ENCODE data around the gene RAPGEF4. TPM values are rescaled to one million over a fixed set of nuclear protein-coding genes. Genes with fewer than 3 reads are reported as not detected.

Gene RAPGEF4
- total and polyA plus RNA-seq, 9 of the 15 experiments (the other 6 are each of a cell fraction or from before 2014, with no cell fraction given): 0.04 to 0.33 (median 0.13) TPM; not detected in 6

DNA sequence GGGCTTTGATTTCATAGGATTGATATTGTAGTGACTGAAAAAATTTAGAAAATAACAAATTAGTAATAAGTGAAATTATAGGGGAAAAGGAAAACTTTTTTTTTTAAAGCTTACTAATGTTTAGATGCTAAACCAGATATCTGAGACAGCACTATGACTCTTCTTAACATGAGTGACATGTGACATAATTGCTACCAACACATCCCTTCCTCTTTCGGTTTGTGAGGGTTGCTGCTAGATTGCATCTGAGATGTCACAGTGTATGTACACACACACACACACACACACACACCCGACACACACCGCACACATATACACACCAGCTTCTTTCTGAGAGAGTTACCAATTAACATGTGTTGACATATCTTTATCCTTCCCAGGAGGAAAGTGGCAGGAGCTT lies 18.0 kb downstream of the RAPGEF4 start:
- no peaks in the 10 kb centered on the region for H3K9me3 ChIP-seq (replicated peaks; ENCODE audit: control insufficient read depth, insufficient read depth, low read depth, low read length)
- POLR2A ChIA-PET: interaction anchor here (1.3 kb wide), 1 partner anchor 9 kb away, joined by 5 read pairs; no protein-coding TSS in a partner anchor
- intact Hi-C loops (cut with micrococcal nuclease) (no loop called here), in situ Hi-C loops (cut with MboI) (no loop called here)
- 0% methylated on average over 3 of the region's 3 CpGs for WGBS (ENCODE audit: insufficient coverage, low coverage, missing lambda C conversion rate)
- H2AFZ ChIP-seq (ENCODE audit: low read depth, low read length): no peak overlapping the region
- no peak for DNase-seq (ENCODE audit: extremely low read depth in 1 of 4, low spot score in 3 of 4)
- H3K27me3 ChIP-seq (ENCODE audit: control insufficient read depth in 2 of 2, insufficient read depth in 2 of 2, low read length in 2 of 2): no peaks in the 10 kb centered on the region
- H3K9ac ChIP-seq (ENCODE audit: insufficient read depth in 1 of 2, low read depth in 2 of 2, low read length in 2 of 2): no peak overlapping the region
- no peaks in the 10 kb centered on the region for H3K36me3 ChIP-seq (ENCODE audit: control insufficient read depth, insufficient read depth, low read length)
- H3K79me2 ChIP-seq (ENCODE audit: control insufficient read depth, insufficient read depth, low read length): no peaks in the 10 kb centered on the region
- no peak overlapping the region for H3K4me3 ChIP-seq
- ATAC-seq: no peak
- no peak overlapping the region for H3K4me2 ChIP-seq (ENCODE audit: insufficient read depth, low read length)
- H3K9me1 ChIP-seq (ENCODE audit: control insufficient read depth, insufficient read depth, low read length): no peaks in the 10 kb centered on the region
- H3K27ac ChIP-seq (ENCODE audit: extremely low read depth, low read depth, low read length): no peak overlapping the region
- no peaks in the 10 kb centered on the region for H4K20me1 ChIP-seq (replicated peaks; ENCODE audit: control insufficient read depth, insufficient read depth, low read length)
- H3K4me1 ChIP-seq (replicated peaks in 1 of 2; ENCODE audit: control insufficient read depth in 2 of 2, insufficient read depth in 2 of 2, low read length in 2 of 2): no peaks in the 10 kb centered on the region
- no TSS peak for BruUV-seq (replicated peaks)
- CTCF ChIA-PET (ENCODE audit: low intra/inter-chr PET ratio): no interaction called here
- FAIRE-seq: no peak
- TF ChIP-seq, protein P1, sequence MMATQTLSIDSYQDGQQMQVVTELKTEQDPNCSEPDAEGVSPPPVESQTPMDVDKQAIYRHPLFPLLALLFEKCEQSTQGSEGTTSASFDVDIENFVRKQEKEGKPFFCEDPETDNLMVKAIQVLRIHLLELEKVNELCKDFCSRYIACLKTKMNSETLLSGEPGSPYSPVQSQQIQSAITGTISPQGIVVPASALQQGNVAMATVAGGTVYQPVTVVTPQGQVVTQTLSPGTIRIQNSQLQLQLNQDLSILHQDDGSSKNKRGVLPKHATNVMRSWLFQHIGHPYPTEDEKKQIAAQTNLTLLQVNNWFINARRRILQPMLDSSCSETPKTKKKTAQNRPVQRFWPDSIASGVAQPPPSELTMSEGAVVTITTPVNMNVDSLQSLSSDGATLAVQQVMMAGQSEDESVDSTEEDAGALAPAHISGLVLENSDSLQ (IDR thresholded peaks at IDR 0.05): peak; percentile 81
- TF ChIP-seq BRD9 (IDR thresholded peaks at IDR 0.05; ENCODE audit: low read depth, partially characterized antibody): no peak
- TF ChIP-seq POLR2G (IDR thresholded peaks at IDR 0.05; ENCODE audit: low read depth, low read length): no peak
- TF ChIP-seq TRIM28 (IDR thresholded peaks at IDR 0.05): no peak
- no peak for TF ChIP-seq HDAC3 (IDR thresholded peaks at IDR 0.05; ENCODE audit: borderline replicate concordance, partially characterized antibody)
- TF ChIP-seq ZBTB17 (CRISPR knock-in tag; IDR thresholded peaks at IDR 0.05): no peak
- no peak for TF ChIP-seq ZBTB7A (IDR thresholded peaks at IDR 0.05; ENCODE audit: borderline replicate concordance, control insufficient read depth, low read depth, low read length)
- TF ChIP-seq PRMT5 (CRISPR knock-in tag; IDR thresholded peaks at IDR 0.05): no peak
- TF ChIP-seq, protein P2, sequence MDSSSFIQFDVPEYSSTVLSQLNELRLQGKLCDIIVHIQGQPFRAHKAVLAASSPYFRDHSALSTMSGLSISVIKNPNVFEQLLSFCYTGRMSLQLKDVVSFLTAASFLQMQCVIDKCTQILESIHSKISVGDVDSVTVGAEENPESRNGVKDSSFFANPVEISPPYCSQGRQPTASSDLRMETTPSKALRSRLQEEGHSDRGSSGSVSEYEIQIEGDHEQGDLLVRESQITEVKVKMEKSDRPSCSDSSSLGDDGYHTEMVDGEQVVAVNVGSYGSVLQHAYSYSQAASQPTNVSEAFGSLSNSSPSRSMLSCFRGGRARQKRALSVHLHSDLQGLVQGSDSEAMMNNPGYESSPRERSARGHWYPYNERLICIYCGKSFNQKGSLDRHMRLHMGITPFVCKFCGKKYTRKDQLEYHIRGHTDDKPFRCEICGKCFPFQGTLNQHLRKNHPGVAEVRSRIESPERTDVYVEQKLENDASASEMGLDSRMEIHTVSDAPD (CRISPR knock-in tag; IDR thresholded peaks at IDR 0.05): no peak
- TF ChIP-seq, protein P3, sequence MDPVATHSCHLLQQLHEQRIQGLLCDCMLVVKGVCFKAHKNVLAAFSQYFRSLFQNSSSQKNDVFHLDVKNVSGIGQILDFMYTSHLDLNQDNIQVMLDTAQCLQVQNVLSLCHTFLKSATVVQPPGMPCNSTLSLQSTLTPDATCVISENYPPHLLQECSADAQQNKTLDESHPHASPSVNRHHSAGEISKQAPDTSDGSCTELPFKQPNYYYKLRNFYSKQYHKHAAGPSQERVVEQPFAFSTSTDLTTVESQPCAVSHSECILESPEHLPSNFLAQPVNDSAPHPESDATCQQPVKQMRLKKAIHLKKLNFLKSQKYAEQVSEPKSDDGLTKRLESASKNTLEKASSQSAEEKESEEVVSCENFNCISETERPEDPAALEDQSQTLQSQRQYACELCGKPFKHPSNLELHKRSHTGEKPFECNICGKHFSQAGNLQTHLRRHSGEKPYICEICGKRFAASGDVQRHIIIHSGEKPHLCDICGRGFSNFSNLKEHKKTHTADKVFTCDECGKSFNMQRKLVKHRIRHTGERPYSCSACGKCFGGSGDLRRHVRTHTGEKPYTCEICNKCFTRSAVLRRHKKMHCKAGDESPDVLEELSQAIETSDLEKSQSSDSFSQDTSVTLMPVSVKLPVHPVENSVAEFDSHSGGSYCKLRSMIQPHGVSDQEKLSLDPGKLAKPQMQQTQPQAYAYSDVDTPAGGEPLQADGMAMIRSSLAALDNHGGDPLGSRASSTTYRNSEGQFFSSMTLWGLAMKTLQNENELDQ (CRISPR knock-in tag; IDR thresholded peaks at IDR 0.05; ENCODE audit: borderline replicate concordance): no peak
- no peak for TF ChIP-seq CC2D1A (IDR thresholded peaks at IDR 0.05)
- TF ChIP-seq EP400 (IDR thresholded peaks at IDR 0.05): no peak
- TF ChIP-seq, protein P4, sequence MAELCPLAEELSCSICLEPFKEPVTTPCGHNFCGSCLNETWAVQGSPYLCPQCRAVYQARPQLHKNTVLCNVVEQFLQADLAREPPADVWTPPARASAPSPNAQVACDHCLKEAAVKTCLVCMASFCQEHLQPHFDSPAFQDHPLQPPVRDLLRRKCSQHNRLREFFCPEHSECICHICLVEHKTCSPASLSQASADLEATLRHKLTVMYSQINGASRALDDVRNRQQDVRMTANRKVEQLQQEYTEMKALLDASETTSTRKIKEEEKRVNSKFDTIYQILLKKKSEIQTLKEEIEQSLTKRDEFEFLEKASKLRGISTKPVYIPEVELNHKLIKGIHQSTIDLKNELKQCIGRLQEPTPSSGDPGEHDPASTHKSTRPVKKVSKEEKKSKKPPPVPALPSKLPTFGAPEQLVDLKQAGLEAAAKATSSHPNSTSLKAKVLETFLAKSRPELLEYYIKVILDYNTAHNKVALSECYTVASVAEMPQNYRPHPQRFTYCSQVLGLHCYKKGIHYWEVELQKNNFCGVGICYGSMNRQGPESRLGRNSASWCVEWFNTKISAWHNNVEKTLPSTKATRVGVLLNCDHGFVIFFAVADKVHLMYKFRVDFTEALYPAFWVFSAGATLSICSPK (IDR thresholded peaks at IDR 0.05; ENCODE audit: borderline replicate concordance): no peak
- no peak for TF ChIP-seq ZNF551 (CRISPR knock-in tag; IDR thresholded peaks at IDR 0.05)
- TF ChIP-seq, protein P5, sequence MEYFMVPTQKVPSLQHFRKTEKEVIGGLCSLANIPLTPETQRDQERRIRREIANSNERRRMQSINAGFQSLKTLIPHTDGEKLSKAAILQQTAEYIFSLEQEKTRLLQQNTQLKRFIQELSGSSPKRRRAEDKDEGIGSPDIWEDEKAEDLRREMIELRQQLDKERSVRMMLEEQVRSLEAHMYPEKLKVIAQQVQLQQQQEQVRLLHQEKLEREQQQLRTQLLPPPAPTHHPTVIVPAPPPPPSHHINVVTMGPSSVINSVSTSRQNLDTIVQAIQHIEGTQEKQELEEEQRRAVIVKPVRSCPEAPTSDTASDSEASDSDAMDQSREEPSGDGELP (CRISPR knock-in tag; IDR thresholded peaks at IDR 0.05; ENCODE audit: borderline replicate concordance): no peak
- no peak for TF ChIP-seq MTA2 (IDR thresholded peaks at IDR 0.05; ENCODE audit: low read depth)

Data from K562 (cell line).